OCI-LY3 (cell line): Measurements from ENCODE around the gene TMEM30A.

Experiments used
- H2AFZ ChIP-seq: fragments of 200-600, 300-600 bp; shearing (Covaris generic); 2 replicates; pipeline ENCODE4 v1.6.0; 2014; ENCODE audit warnings: antibody characterized with exemption, low read depth, low read length
- H3K27ac ChIP-seq: fragments of 200-600, 300-600 bp; sonication (generic); 2 replicates; pipeline ENCODE4 v1.5.1; 2014; ENCODE audit warnings: mild to moderate bottlenecking, low read length, moderate library complexity, mixed read lengths
- H3K27me3 ChIP-seq: fragments of 200-600, 300-600 bp; sonication (generic); 2 replicates; pipeline ENCODE4 v1.6.1; 2014; ENCODE audit warnings: low read depth, low read length, mixed read lengths
- H3K36me3 ChIP-seq: fragments of 200-600, 300-600 bp; sonication (generic); replicated peaks from 2 replicates; pipeline ENCODE3; 2014; ENCODE audit warnings: low read depth, low read length, mixed read lengths
- H3K4me1 ChIP-seq: fragments of 300-600, 200-600 bp; sonication (generic); 2 replicates; pipeline ENCODE4 v1.6.1; 2014; ENCODE audit warnings: low read length, mixed read lengths
- H3K4me2 ChIP-seq: fragments of 200-600, 300-600 bp; sonication (generic); 2 replicates; pipeline ENCODE4 v1.6.1; 2014; ENCODE audit warnings: low read length, mixed read lengths
- H3K4me3 ChIP-seq: fragments of 300-600, 200-600 bp; sonication (generic); 2 replicates; pipeline ENCODE4 v1.5.1; 2014; ENCODE audit warnings: antibody characterized with exemption, mild to moderate bottlenecking, low read length, moderate library complexity
- H3K79me2 ChIP-seq: fragments of 300-600, 200-600 bp; shearing (Covaris generic); 2 replicates; pipeline ENCODE4 v1.6.1; 2014; ENCODE audit warnings: mild to moderate bottlenecking, low read length, mixed read lengths
- H3K9ac ChIP-seq: fragments of 300-600, 200-600 bp; shearing (Covaris generic); 2 replicates; pipeline ENCODE4 v1.6.0; 2014; ENCODE audit warnings: mild to moderate bottlenecking, low read length, moderate library complexity
- H3K9me3 ChIP-seq: fragments of 200-600, 300-600 bp; shearing (Covaris generic); 2 replicates; pipeline ENCODE4 v1.6.1; 2014; ENCODE audit warnings: low read length, mixed read lengths; ENCODE audit not compliant: insufficient read depth
- H4K20me1 ChIP-seq: fragments of 200-600, 300-600 bp; sonication (generic); 2 replicates; pipeline ENCODE4 v1.6.1; 2016; ENCODE audit warnings: low read length, mixed read lengths; ENCODE audit not compliant: insufficient read depth
- CTCF ChIP-seq: fragments of 200-600, 300-600 bp; sonication (generic); IDR thresholded peaks from 2 replicates; pipeline ENCODE4 v1.5.1; 2014; ENCODE audit warnings: antibody characterized with exemption, low read length, low read depth
- EZH2phosphoT487 ChIP-seq: fragments of 200-600 bp; shearing (Covaris generic); IDR thresholded peaks from 2 replicates; pipeline ENCODE4 v1.6.1; 2018; ENCODE audit warnings: antibody characterized with exemption, mixed run types, low read depth

The TMEM30A gene

GRCh38 chr6:75211920-75212590 is 72.5 kb downstream of the TMEM30A start:
- Histone ChIP-seq H2AFZ (no peak overlapping the region), H3K27me3 (no peaks in the 10 kb centered on the region), H3K9me3 (no peaks in the 10 kb centered on the region), H3K27ac (no peak overlapping the region), H3K79me2 (no peaks in the 10 kb centered on the region), H3K4me3 (no peak overlapping the region), H3K36me3 (no peaks in the 10 kb centered on the region), H3K9ac (no peak overlapping the region), H4K20me1 (no peaks in the 10 kb centered on the region), H3K4me1 (peaks cover 28% of the 10 kb centered on the region), H3K4me2 (no peak overlapping the region)
- TF ChIP-seq EZH2phosphoT487, result no peak

GRCh38 chr6:75210885-75211739 is 73.5 kb downstream of the TMEM30A start:
- Histone ChIP-seq H4K20me1 (no peaks in the 10 kb centered on the region), H3K9ac (no peak overlapping the region), H3K36me3 (no peaks in the 10 kb centered on the region), H3K4me3 (peak overlapping the region; percentile 69), H3K9me3 (no peaks in the 10 kb centered on the region), H3K79me2 (no peaks in the 10 kb centered on the region), H3K4me1 (peaks cover 26% of the 10 kb centered on the region), H3K4me2 (peak overlapping the region; percentile 77), H2AFZ (peak overlapping the region; percentile 43; the same call in 1 of the 2 replicates), H3K27ac (no peak overlapping the region), H3K27me3 (no peaks in the 10 kb centered on the region)
- no peak for TF ChIP-seq EZH2phosphoT487
- TF ChIP-seq CTCF, result peak; percentile 91

- H3K9ac ChIP-seq, result no peak overlapping the region
- no peaks in the 10 kb centered on the region for H3K27me3 ChIP-seq
- H4K20me1 ChIP-seq, result no peaks in the 10 kb centered on the region
- H3K4me1 ChIP-seq, result peaks cover 26% of the 10 kb centered on the region
- H3K4me2 ChIP-seq, result peak overlapping the region; percentile 92
- no peaks in the 10 kb centered on the region for H3K36me3 ChIP-seq
- H3K79me2 ChIP-seq, result no peaks in the 10 kb centered on the region
- TF ChIP-seq EZH2phosphoT487, result no peak
- TF ChIP-seq CTCF, result no peak
- H2AFZ ChIP-seq, result peak overlapping the region; percentile 30; the same call in 1 of the 2 replicates
- H3K4me3 ChIP-seq, result peak overlapping the region; percentile 77
- H3K9me3 ChIP-seq, result no peaks in the 10 kb centered on the region
- no peak overlapping the region for H3K27ac ChIP-seq
Measured at GRCh38 chr6:75209184-75209723, 75.3 kb downstream of the TMEM30A start.

- Histone ChIP-seq H3K4me3 (peak overlapping the region; percentile 77), H3K79me2 (no peaks in the 10 kb centered on the region), H3K9ac (peak overlapping the region; percentile 57), H3K36me3 (no peaks in the 10 kb centered on the region), H2AFZ (peak overlapping the region; percentile 71), H3K4me2 (peak overlapping the region; percentile 92), H3K27me3 (no peaks in the 10 kb centered on the region), H3K4me1 (peaks cover 22% of the 10 kb centered on the region), H3K9me3 (no peaks in the 10 kb centered on the region), H3K27ac (no peak overlapping the region), H4K20me1 (no peaks in the 10 kb centered on the region)
- TF ChIP-seq CTCF (peak; percentile 98), EZH2phosphoT487 (no peak)
Measured at GRCh38 chr6:75208298-75209183, 76.1 kb downstream of the TMEM30A start.
